IMR-90 (cell line): ENCODE data around the gene LUZP2.

Experiments
- BHLHE40 ChIP-seq: fragments of 150-350 bp; IDR thresholded peaks from 2 replicates; pipeline ENCODE4 v1.6.1; 2016; ENCODE audit warnings: mild to moderate bottlenecking, low read depth, low read length
- CEBPB ChIP-seq: IDR thresholded peaks from 2 replicates; pipeline ENCODE4 v1.6.1; 2012; ENCODE audit warnings: low read depth, low read length, improper control_type of control experiment
- MXI1 ChIP-seq: IDR thresholded peaks from 2 replicates; pipeline ENCODE4 v1.6.1; 2012; ENCODE audit warnings: low read depth, mild to moderate bottlenecking, low read length, moderate library complexity, borderline replicate concordance
- POLR2A ChIP-seq: IDR thresholded peaks from 2 replicates; pipeline ENCODE4 v1.6.1; 2012; ENCODE audit warnings: mild to moderate bottlenecking, low read depth, low read length
- RAD21 ChIP-seq: IDR thresholded peaks from 2 replicates; pipeline ENCODE4 v1.6.1; 2012; ENCODE audit warnings: low read length, improper control_type of control experiment
- RCOR1 ChIP-seq: IDR thresholded peaks from 2 replicates; pipeline ENCODE4 v1.6.1; 2012; ENCODE audit warnings: mild to moderate bottlenecking, low read length, improper control_type of control experiment; ENCODE audit not compliant: insufficient replicate concordance
- SMC3 ChIP-seq: fragments of 150-350 bp; IDR thresholded peaks from 2 replicates; pipeline ENCODE4 v1.6.1; 2016; ENCODE audit warnings: low read depth, mild to moderate bottlenecking, antibody characterized with exemption, low read length, moderate library complexity
- TF ChIP-seq, protein P1 (sequence below): conservative IDR thresholded peaks from 2 replicates; pipeline ENCODE4 v1.5.1; 2012; ENCODE audit warnings: mild to moderate bottlenecking, low read depth, low read length, improper control_type of control experiment
- TF ChIP-seq, protein P2 (sequence below): fragments of 150-350 bp; IDR thresholded peaks from 2 replicates; pipeline ENCODE4 v1.6.1; 2017; ENCODE audit warnings: mild to moderate bottlenecking, antibody characterized with exemption, low read length, low read depth

GRCh38 chr11:24591283-24591682, 94.4 kb downstream of the LUZP2 start:
- TF ChIP-seq SMC3 = no peak
- TF ChIP-seq, protein P1, sequence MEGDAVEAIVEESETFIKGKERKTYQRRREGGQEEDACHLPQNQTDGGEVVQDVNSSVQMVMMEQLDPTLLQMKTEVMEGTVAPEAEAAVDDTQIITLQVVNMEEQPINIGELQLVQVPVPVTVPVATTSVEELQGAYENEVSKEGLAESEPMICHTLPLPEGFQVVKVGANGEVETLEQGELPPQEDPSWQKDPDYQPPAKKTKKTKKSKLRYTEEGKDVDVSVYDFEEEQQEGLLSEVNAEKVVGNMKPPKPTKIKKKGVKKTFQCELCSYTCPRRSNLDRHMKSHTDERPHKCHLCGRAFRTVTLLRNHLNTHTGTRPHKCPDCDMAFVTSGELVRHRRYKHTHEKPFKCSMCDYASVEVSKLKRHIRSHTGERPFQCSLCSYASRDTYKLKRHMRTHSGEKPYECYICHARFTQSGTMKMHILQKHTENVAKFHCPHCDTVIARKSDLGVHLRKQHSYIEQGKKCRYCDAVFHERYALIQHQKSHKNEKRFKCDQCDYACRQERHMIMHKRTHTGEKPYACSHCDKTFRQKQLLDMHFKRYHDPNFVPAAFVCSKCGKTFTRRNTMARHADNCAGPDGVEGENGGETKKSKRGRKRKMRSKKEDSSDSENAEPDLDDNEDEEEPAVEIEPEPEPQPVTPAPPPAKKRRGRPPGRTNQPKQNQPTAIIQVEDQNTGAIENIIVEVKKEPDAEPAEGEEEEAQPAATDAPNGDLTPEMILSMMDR = no peak
- TF ChIP-seq, protein P2, sequence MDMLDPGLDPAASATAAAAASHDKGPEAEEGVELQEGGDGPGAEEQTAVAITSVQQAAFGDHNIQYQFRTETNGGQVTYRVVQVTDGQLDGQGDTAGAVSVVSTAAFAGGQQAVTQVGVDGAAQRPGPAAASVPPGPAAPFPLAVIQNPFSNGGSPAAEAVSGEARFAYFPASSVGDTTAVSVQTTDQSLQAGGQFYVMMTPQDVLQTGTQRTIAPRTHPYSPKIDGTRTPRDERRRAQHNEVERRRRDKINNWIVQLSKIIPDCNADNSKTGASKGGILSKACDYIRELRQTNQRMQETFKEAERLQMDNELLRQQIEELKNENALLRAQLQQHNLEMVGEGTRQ = no peak
- no peak for TF ChIP-seq POLR2A
- TF ChIP-seq BHLHE40 = no peak
- no peak for TF ChIP-seq RAD21
- no peak for TF ChIP-seq RCOR1
- TF ChIP-seq CEBPB = no peak
- no peak for TF ChIP-seq MXI1
